DOHH2 (cell line): Measurements from ENCODE around the gene HNRNPAB.

Source experiments
- EZH2phosphoT487 ChIP-seq: fragments of 200-600 bp; sonication (generic); IDR thresholded peaks from 2 replicates; pipeline ENCODE4 v1.6.1; 2017; ENCODE audit warnings: borderline replicate concordance, mild to moderate bottlenecking, antibody characterized with exemption, low read length, moderate library complexity, mixed read lengths
- TF ChIP-seq, protein P1 (sequence below): fragments of 200-600 bp; sonication (generic); IDR thresholded peaks from one replicate; pipeline ENCODE4 v1.5.1; 2014; ENCODE audit warnings: antibody characterized with exemption, mild to moderate bottlenecking, low read depth, low read length; ENCODE audit not compliant: poor library complexity, severe bottlenecking

- TF ChIP-seq, protein P1, sequence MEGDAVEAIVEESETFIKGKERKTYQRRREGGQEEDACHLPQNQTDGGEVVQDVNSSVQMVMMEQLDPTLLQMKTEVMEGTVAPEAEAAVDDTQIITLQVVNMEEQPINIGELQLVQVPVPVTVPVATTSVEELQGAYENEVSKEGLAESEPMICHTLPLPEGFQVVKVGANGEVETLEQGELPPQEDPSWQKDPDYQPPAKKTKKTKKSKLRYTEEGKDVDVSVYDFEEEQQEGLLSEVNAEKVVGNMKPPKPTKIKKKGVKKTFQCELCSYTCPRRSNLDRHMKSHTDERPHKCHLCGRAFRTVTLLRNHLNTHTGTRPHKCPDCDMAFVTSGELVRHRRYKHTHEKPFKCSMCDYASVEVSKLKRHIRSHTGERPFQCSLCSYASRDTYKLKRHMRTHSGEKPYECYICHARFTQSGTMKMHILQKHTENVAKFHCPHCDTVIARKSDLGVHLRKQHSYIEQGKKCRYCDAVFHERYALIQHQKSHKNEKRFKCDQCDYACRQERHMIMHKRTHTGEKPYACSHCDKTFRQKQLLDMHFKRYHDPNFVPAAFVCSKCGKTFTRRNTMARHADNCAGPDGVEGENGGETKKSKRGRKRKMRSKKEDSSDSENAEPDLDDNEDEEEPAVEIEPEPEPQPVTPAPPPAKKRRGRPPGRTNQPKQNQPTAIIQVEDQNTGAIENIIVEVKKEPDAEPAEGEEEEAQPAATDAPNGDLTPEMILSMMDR, result no peak
- TF ChIP-seq EZH2phosphoT487, result no peak
Measured at GRCh38 chr5:178198706-178199105, 5.6 kb upstream of the HNRNPAB start.
